Measurements from ENCODE around the gene D2HGDH. TPM values are rescaled to one million over a fixed set of nuclear protein-coding genes. Genes with fewer than 3 reads are reported as not detected.
"Not testable (repeated sequence)": the region's sequence is repeated elsewhere in the genome, so short reads cannot be mapped to it uniquely, and the experiment has no call there.

The D2HGDH gene
- total RNA-seq, 1 donor from 2014 or later: 14.5 TPM

GRCh38 chr2:241732513-241733186, 1.8 kb upstream of the D2HGDH start:
- H3K4me1 Mint-ChIP-seq (ENCODE audit: low read depth); H3K27me3 Mint-ChIP-seq (ENCODE audit: low read depth); H3K27ac Mint-ChIP-seq (ENCODE audit: unreplicated experiment); H3K9me3 Mint-ChIP-seq (ENCODE audit: low read depth); H3K36me3 Mint-ChIP-seq (ENCODE audit: low read depth); DNase-seq (ENCODE audit: low spot score): not testable (repeated sequence)
- TF ChIP-seq CTCF (IDR thresholded peaks at IDR 0.05): peak; percentile 82
- peak overlapping the region; percentile 19 for H3K4me3 Mint-ChIP-seq (ENCODE audit: unreplicated experiment)

- peak overlapping the region; percentile 54 for H3K4me3 Mint-ChIP-seq (ENCODE audit: unreplicated experiment)
- no peaks in the 10 kb centered on the region for H3K27me3 Mint-ChIP-seq (ENCODE audit: low read depth)
- DNase-seq (ENCODE audit: low spot score): no peak
- no peak overlapping the region for H3K27ac Mint-ChIP-seq (ENCODE audit: unreplicated experiment)
- H3K9me3 Mint-ChIP-seq (ENCODE audit: low read depth): no peaks in the 10 kb centered on the region
- H3K36me3 Mint-ChIP-seq (ENCODE audit: low read depth): no peaks in the 10 kb centered on the region
- H3K4me1 Mint-ChIP-seq (ENCODE audit: low read depth): peaks cover 9% of the 10 kb centered on the region
- no peak for TF ChIP-seq CTCF (IDR thresholded peaks at IDR 0.05)
Observed at GRCh38 chr2:241733391-241734207, 831 bp upstream of the D2HGDH start.

GRCh38 chr2:241734208-241734466, 293 bp upstream of the D2HGDH start:
- H3K9me3 Mint-ChIP-seq (ENCODE audit: low read depth): no peaks in the 10 kb centered on the region
- H3K27me3 Mint-ChIP-seq (ENCODE audit: low read depth): no peaks in the 10 kb centered on the region
- peak overlapping the region; percentile 61 for H3K4me3 Mint-ChIP-seq (ENCODE audit: unreplicated experiment)
- DNase-seq (ENCODE audit: low spot score): no peak
- peaks cover 9% of the 10 kb centered on the region for H3K4me1 Mint-ChIP-seq (ENCODE audit: low read depth)
- H3K36me3 Mint-ChIP-seq (ENCODE audit: low read depth): no peaks in the 10 kb centered on the region
- TF ChIP-seq CTCF (IDR thresholded peaks at IDR 0.05): peak; percentile 56
- no peak overlapping the region for H3K27ac Mint-ChIP-seq (ENCODE audit: unreplicated experiment)

GRCh38 chr2:241736111-241736510, 1.7 kb downstream of the D2HGDH start:
- no peak for DNase-seq (ENCODE audit: low spot score)
- no peak overlapping the region for H3K27ac Mint-ChIP-seq (ENCODE audit: unreplicated experiment)
- peaks cover 9% of the 10 kb centered on the region for H3K4me1 Mint-ChIP-seq (ENCODE audit: low read depth)
- TF ChIP-seq CTCF (IDR thresholded peaks at IDR 0.05): no peak
- no peaks in the 10 kb centered on the region for H3K27me3 Mint-ChIP-seq (ENCODE audit: low read depth)
- peak overlapping the region; percentile 37 for H3K4me3 Mint-ChIP-seq (ENCODE audit: unreplicated experiment)
- H3K9me3 Mint-ChIP-seq (ENCODE audit: low read depth): no peaks in the 10 kb centered on the region
- H3K36me3 Mint-ChIP-seq (ENCODE audit: low read depth): peaks cover 1% of the 10 kb centered on the region

- peaks cover 9% of the 10 kb centered on the region for H3K4me1 Mint-ChIP-seq (ENCODE audit: low read depth)
- no peak for DNase-seq (ENCODE audit: low spot score)
- H3K9me3 Mint-ChIP-seq (ENCODE audit: low read depth): no peaks in the 10 kb centered on the region
- TF ChIP-seq CTCF (IDR thresholded peaks at IDR 0.05): no peak
- H3K36me3 Mint-ChIP-seq (ENCODE audit: low read depth): peaks cover 1% of the 10 kb centered on the region
- H3K27ac Mint-ChIP-seq (ENCODE audit: unreplicated experiment): no peak overlapping the region
- H3K27me3 Mint-ChIP-seq (ENCODE audit: low read depth): no peaks in the 10 kb centered on the region
- no peak overlapping the region for H3K4me3 Mint-ChIP-seq (ENCODE audit: unreplicated experiment)
Observed at GRCh38 chr2:241738040-241738686, 3.7 kb downstream of the D2HGDH start.
